ENCODE measurements around the gene SLC4A1.

Gene SLC4A1

GRCh38 chr17:44283344-44284023 lies 15.5 kb upstream of the SLC4A1 start:
- DNase-seq = no peak

GRCh38 chr17:44282264-44282663 lies 14.3 kb upstream of the SLC4A1 start:
- no peak for DNase-seq

GRCh38 chr17:44281570-44281969 lies 13.6 kb upstream of the SLC4A1 start:
- DNase-seq = no peak

- DNase-seq = no peak
Measured at GRCh38 chr17:44280392-44280937, 12.5 kb upstream of the SLC4A1 start.

- no peak for DNase-seq
Measured at GRCh38 chr17:44279666-44280391, 11.9 kb upstream of the SLC4A1 start.

GRCh38 chr17:44279346-44279665 lies 11.4 kb upstream of the SLC4A1 start:
- no peak for DNase-seq

- no peak for DNase-seq
Measured at GRCh38 chr17:44277976-44278375, 10.0 kb upstream of the SLC4A1 start.

GRCh38 chr17:44273607-44274006 lies 5.7 kb upstream of the SLC4A1 start:
- DNase-seq = no peak

- no peak for DNase-seq
Measured at GRCh38 chr17:44272954-44273353, 5.0 kb upstream of the SLC4A1 start.

GRCh38 chr17:44272321-44272951 lies 4.5 kb upstream of the SLC4A1 start:
- DNase-seq = no peak

GRCh38 chr17:44269535-44270240 lies 1.8 kb upstream of the SLC4A1 start:
- DNase-seq = no peak

GRCh38 chr17:44268709-44269534 lies 987 bp upstream of the SLC4A1 start:
- DNase-seq = no peak

- no peak for DNase-seq
Measured at GRCh38 chr17:44267165-44267455, 825 bp downstream of the SLC4A1 start.

GRCh38 chr17:44266402-44267164 lies 1.4 kb downstream of the SLC4A1 start:
- no peak for DNase-seq

GRCh38 chr17:44263345-44263902 lies 4.5 kb downstream of the SLC4A1 start:
- DNase-seq = no peak

GRCh38 chr17:44262654-44263225 lies 5.2 kb downstream of the SLC4A1 start:
- DNase-seq = no peak

GRCh38 chr17:44260296-44260695 lies 7.6 kb downstream of the SLC4A1 start:
- no peak for DNase-seq

- no peak for DNase-seq
Measured at GRCh38 chr17:44258811-44259351, 9.1 kb downstream of the SLC4A1 start.

GRCh38 chr17:44257815-44258760 lies 9.8 kb downstream of the SLC4A1 start:
- DNase-seq = no peak

- DNase-seq = no peak
Measured at GRCh38 chr17:44256671-44257070, 11.3 kb downstream of the SLC4A1 start.
